ENCODE results near the gene CHRNA9.

Gene CHRNA9

DNA sequence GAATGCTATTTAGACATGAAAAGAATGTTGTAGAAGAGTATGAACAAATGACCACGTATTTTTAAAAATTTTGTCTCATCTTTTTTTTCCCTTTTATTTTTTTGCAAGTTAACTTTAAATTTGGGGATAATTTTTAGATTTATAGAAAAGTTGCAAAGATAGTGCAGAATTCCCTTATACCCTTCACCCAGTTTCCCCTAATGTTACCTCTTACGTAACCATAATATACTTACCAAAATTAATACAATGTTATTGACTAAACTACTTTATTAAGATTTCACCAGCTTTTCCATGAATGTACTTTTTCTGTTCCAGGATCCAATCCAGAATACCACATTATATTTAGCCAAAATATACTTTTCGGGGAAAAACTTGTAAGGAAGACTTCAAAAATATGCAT, 12.3 kb downstream of the CHRNA9 start:
- DNase-seq = no peak

DNA sequence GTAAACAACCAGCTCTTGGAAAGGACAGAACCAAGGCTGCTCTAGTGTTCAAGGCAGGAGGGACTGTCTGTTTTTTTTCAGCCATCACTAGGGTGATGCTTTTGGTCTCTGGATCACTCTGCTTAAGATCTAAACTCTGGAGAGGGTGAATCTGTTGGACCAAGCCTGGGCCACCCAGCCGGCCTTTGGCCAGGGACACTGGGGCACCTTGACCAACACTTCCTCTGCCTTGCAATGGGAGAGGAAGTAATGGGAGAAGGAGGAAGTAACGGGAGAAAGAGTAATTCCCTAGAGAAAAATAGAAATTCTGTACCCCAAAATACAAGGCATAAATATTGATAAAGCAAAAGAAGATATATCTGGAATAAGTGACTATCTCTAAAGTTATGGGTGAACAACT, 12.9 kb downstream of the CHRNA9 start:
- no peak for DNase-seq

DNA sequence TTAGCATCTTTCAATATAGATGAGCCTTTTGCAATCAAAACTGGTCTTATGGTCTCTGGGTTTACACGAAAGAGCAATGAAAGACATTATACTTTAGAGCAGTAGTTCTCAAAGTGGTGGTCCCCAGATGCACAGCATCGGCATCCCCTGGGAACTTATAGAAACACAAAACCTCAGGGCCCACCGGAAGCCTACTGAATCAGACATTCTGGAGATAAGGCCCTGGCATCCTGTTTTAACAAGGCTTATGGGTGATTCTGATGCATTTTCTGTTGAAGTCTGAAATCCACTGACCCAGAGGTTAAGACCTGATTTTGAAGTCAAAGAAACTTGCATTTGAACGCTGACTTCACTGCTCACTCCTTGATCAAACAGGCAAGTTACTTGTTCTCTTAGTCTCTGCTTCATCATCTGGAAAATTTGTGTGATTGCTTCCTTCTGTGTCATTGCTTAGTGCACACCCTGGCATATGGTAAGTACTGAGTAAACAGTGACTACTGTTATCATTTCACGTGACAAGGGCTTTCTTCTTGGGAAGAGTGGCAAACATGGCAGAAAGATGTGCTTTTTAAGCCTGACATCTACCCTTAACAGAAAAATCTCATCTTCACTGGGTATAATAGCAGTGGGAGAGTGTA, 14.5 kb downstream of the CHRNA9 start:
- DNase-seq = no peak

DNA sequence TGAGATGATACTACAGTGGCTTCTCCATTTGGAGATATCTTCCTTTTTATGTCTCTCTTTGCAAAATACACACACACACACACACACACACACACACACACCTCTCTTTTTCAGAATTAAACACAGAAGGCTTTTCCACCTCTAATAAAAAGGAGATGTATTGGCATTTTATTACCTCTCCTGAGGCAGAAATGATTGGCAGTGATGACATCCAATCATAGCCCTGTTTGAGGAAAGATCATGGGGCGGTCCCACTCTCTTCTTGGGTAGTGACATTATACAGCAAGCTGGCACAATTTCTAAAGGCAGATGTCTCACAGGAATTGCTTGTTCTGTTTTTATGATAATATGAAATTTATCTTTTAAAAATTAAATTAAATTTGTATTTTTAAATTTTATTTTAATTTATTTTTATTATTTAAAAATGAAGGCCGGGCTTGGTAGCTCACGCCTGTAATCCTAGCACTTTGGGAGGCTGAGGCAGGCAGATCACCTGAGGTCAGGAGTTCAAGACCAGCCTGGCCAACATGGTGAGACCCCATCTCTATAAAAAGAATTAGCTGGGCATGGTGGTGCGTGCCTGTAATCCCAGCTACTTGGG, 15.6 kb downstream of the CHRNA9 start:
- no peak for DNase-seq

DNA sequence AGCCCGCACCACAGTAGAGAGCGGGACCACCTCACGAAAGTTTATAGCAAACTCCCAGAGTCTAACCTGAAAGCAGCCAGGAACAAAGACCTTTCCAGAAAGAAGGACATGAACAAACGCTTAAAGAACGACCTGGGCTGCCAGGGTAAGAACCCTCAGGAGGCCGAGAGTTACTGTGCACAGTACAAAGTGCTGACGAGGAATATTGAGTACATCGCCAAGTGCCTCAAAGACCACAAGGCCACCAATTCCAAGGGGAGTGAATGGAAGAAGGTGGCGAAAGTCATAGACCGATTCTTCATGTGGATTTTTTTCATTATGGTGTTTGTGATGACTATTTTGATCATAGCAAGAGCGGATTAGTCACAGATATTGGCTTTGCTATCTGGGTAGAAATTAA, 19.0 kb downstream of the CHRNA9 start:
- DNase-seq = no peak

DNA sequence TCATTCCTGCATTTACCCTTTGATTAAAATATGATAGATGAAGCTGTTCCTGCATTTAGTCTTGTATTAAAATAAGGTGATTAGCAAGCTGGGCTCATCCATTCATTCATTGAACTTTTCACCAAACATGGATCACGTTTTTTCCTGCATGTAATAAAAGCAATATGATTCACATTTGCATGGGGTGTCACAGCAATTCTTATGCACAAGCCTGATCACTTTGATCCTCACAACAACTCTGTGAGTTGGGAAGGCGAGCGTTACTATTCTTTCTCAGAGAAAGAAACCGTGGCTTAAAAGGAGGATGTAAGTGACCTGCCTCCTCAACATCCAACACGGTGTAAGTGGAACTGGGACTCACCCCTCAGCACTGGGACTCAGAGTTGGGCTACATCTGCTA, 20.0 kb downstream of the CHRNA9 start:
- no peak for DNase-seq

DNA sequence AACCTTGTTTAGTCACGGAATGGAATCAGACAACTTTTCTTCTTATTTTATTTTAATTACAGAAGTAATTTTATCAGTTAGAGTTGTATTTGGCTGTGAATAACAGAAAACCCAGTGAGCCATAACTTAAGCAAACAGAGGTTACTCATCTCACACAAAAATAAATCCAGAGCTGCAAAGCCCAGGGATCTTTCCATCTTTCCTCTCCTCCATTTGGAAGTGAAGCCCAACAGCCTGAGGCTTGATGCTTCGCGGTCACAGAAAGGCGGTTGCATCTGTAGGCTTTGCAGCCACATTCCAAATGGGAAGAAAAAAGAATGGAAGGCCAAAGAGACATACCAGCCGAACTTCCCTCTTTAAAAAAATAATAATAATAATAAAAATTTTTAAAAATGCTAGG, 22.6 kb downstream of the CHRNA9 start:
- no peak for DNase-seq

DNA sequence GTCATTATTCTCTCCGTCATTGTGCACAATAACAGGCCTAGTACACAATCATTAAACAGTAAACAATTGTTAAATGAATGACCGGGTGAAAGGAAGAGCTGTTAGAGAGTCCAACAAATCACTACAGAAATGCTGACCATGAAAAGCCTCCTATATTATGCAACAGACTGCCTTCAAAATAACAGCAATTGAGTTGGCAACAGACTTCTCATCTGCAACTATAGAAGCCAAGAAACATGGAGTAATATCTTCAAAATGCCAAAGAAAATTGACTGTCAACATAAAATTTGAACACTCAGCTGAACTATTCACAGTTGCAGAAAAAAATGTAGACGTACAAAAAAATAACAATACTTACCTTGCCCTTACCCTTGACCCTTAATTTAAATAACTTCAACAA, 26.2 kb downstream of the CHRNA9 start:
- DNase-seq = no peak

DNA sequence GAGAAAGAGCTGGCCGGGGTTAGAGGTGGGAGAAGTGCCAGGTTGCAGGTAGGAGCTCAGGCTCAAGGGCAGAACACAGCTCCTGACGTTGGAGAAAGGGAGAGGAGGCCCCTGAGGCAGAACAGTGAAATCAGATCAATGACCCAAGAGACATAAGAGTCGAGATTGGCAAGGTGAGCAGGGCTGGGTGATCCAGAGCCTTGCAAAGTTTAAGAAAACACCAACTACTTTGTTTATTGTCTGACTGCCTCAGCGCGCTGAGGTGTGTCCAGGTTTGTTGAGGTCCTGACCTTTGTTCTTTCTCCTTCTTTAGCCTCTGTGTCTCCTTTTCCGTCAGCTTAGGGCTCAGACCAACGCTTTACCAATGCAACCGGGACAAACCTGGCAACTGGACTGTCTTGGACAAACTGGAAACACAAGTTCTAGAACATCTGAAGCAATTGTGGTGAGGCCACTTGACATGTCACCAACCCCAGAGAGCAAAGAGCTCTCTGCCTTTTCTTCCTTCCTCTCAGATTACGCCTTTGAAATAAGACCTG, 28.3 kb downstream of the CHRNA9 start:
- no peak for DNase-seq

DNA sequence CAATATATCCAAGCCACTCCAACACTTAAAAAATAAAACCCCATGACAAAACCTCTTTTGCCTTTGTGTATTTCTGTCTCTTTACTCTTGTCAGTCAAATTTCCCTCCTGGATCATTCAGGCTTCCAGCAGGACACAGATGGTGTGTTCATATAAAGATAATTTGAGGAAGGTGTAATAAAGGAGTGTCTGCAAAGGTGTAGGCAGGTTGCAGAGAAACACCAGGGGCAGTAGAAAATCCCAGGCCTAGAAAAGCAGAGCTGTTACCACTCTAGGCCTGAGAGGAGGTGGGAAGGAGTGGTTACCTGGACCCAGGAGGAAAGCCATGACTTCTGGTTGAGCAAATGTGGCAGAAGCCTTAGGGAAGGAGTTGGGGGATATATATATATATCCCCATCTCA, 28.8 kb downstream of the CHRNA9 start:
- DNase-seq = no peak

DNA sequence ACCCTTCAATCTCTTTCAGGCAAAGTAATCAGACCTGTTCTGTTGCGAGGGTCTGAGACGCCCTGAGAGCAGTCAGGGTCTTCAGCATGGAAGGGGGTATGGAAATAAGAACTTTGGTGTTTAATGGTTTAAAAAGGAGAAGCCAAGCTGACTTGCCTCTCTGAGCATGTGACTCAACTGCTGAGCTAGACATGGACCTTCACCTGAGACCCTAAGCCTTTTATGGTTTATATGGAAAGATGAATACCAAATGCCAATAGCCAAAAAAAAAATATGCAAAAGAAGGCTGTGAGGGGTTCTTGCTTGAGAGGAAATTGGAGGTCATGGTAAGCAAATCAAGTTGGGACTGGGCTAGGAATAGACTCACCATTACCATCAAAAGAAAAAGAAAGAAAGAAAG, 30.6 kb downstream of the CHRNA9 start:
- DNase-seq = no peak

DNA sequence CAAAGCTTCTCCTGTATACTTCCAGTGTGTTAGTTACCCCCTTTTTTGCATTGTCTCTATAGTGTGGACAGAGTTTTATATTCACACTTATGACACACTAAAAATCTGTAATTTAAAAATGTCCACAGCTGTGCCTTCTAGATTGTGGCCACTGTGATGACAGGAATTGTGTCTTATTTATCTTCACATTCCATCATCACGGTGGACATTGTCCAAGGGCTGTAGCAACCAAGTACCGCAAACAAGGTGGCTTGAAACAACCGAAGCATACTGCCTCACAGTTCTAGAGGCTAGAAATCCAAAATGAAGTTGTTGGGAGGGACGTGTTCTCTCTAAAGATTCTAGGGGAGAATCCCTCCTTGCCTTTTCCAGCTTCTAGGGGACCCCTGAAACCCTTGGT, 32.3 kb downstream of the CHRNA9 start:
- DNase-seq = no peak

DNA sequence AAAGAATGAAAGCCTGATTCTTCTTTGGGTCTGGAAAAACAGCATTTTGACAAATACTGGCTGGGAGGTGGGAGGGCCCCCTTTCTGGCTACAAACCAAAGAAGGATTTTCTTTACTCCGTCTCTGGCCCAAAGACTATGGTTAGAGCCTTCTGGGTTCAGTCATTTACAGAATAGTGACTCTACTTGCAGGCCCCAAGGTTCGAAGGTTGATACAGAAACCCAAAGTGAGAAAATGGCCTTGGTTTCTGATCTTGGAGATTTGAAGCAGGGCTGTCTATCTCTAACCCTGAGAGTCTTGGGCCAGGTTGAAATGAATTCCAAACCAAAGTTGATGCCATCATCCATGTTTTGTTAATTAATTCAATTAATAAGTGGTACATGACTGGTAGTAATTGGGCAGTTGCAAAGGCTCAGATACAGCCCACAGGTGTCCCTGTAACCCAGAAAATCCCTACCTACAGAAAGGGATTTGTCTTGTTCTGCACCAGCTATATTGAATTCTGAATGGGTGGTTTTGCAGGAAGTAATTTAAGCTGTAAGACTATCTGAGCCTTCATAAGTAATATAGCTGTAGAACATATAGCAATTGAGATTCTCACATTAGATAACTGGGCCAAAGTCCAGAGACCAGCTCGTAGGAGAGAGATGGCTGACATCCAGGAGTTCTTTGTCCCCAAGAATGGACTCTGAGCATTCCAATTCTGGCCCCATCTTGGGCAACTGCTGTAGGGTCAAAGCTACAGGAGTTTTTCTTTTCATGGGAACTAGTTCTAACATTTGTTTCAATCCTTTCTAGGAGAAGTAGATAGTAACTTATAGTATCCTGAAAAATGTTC, 34.5 kb downstream of the CHRNA9 start:
- no peak for DNase-seq

DNA sequence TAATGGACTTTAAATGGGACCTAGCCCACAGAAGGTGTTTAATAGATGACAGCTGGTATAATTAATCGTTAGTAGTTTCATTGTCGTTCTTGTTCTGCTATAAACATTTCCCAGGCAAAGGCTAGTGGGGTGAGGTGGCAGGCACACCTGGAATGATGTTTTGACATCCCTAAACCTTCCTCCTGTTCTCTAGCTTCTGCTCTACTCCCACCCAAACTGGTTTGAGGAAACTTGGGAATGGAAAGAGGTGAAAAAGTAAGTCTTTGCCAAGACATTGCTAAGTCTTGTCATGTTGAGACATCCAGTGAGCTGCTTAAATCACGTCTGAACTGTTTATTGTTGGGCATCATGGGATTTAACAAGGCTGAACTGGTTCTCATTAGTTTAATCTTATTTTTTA, 37.5 kb downstream of the CHRNA9 start:
- no peak for DNase-seq

DNA sequence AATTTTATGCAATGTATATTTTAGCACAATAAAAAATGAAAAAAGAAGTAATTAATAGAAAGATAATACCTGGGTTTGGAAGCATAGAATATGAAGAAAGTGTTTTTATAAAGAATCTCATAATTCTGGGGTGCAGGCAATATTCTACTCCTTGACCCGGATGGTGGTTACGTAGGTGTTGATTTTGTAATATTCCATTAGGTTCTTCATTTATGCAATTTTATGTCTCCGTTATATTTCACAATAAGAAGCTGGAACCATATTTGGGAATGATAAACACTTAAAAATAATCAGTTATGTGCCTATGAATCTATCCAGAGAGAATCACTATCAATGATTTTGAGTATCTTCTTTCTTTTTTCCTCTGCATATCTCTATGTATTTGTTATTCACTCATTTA, 38.5 kb downstream of the CHRNA9 start:
- no peak for DNase-seq

DNA sequence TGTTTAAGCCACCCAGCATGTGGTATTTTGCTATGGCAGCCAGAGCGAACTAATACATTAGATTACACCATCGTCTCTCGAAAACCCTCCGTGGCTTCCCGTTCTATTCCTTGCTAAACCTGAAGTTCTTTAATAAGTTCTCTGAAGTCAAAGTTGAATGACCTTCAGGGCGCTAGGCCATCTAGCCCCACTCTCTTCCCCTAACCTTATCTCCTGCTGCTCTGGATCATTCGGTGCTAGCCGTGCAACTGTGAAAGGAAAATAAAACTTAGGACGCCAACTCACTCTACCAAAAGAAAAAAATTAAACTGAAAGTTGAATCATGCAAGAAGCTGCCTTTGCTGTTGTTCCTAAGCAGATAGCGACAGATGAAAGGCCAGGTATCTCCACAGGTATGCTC, 40.0 kb downstream of the CHRNA9 start:
- DNase-seq = no peak

DNA sequence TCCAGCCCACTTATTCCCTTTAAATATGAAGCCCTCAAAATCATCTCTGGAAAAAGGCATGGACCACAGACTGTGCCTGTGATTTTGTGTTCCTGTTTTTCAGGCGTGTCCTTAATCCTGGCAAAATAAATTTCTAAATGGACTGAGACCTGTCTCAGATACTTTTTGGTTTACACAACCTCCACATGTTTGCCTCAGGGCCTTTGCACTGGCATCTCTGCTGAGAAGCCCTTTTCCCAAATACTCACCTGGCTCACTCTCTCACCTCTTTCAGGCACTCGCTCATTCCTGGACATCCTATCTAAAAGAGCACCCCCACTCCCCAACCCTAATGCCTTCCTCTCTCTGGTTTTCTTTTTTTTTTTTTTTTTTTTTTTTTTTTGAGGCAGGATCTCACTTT, 40.5 kb downstream of the CHRNA9 start:
- DNase-seq = no peak

DNA sequence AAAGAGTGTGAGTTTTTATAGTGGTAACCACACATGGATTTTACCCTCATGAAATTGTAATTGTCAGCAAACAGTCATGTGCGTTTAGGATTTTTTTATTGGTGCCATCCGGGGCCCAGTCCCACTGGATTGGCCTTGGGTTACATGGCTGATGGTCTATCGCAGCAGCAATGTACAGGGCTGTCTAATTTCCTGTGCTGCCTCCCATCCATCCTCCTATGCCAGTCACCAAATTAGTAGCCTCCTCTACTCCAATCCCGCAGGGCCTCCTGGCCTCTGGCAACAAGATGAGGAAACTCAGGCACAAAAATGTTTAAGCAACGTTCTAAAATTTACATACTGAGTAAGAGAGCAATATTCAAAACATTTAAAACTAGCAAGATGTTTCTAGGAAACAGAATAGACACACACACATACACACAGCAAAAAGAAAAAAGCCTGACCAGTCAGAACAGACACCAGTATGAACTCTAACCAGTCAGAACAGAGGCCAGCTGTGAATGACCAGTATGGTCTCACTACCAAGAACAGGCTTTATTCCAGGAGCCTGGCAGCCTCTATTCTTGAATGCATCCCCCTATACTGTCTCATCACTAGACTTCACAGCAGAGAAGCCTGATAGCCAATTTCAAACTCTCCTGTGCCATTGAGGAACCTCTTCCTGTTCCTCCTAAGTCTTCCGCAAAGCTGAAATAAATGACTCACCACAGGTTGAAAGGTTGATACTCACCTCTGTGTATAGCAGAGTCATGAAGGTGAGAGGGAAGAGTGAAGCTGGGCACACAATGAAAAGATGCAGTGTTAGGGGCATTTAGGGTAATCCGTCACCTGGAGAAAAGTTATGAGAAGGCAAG, 42.6 kb downstream of the CHRNA9 start:
- no peak for DNase-seq

DNA sequence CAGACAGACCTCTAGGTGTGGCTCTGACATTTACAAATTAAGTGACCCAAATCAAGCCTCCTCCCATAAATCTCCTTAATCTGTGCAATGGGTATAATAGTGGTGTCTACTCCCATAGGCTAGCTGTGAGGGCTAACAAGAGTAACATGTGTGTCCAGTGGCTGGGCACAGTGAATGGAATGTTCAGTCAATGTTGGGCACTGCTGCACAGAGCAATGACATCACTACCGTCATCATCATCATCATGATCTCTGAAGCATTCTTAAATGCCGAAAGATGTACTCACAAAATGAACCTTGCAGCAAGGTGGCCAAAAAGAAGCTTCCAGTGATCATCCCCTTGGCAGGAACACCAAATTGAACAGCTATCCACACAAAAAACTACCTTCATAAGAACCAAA, 43.5 kb downstream of the CHRNA9 start:
- DNase-seq = no peak

DNA sequence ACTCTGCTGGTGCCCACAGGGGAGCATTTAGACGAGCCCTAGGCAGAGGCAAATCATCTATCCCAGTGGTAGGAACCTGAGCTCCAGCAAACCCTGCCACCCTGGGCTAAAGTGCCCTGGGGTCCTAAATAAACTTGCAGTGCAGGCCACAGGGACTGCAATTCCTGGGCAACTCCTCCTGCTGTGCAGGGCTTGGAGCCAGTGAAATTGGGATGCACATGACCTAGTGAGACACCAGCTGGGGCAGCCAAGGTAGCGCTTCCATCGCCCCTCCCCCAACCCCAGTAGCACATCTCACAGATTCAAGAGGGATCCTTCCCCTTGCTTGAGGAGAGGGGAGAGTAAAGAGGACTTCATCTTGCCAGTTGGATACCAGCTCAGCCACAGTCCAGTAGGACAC, 44.1 kb downstream of the CHRNA9 start:
- no peak for DNase-seq

DNA sequence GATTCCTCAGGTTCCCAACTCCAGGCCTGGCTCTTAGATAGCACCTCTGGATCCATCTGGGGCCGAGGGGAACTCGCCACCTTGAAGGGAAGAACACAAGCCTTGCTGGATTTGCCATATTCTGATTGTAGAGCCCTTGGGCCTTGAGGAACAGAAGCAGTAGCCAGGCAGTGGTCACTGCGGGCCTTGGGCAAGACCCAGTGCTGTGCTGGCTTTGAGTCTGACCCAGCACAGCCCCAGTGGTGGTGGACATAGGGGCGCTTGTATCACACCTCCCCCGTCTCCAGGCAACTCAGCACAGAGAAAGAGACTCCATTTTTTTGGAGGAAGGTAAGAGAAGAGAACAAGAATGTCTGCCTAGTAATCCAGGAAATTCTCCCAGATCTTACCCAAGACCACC, 45.5 kb downstream of the CHRNA9 start:
- no peak for DNase-seq

DNA sequence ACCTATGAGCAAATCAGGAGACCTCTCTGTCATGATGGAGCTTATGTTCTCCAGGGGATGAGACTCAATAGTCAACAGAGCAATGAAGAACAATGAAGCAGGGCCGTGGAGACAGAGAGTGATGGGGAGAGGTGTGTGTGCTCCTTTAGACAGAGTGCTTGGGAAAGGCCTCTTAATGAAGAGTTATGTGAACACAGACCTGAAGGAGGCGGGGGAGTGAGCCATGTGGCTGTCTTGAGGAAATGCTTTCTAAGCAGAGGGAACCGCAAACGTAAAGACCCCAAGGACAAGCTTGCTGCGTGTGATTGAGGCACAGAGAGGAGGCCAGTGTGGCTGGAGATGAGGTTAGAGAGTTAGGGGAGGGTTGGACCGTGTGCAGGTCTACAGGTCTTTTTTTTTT, 53.1 kb downstream of the CHRNA9 start:
- no peak for DNase-seq

DNA sequence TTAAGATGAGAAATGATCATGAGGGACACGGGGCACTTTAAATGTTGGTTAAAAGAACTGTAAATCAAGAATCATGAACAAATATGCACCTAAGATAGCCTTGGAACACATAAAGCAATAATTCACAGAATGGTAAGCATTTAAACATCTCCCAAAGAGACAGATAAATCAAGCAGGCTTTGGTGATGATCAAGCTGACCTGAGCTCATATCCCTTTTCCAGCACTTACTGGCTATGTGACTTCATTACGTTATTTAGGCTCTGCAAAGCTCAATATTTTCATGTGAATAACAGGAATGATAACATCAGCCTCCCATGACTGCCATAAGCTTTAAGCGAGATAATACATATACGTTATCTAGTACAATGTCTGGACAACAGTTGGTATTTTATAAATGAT, 54.9 kb downstream of the CHRNA9 start:
- no peak for DNase-seq

Measured in suppressor macrophage treated with lipopolysaccharide for 4 hours (primary cell).